Loucy (cell line): ENCODE results near the gene ZNF235.

Experiments
- CTCF ChIP-seq: fragments of 200-600 bp; sonication (generic); conservative IDR thresholded peaks from 2 replicates; pipeline ENCODE4 v1.5.1; 2014; ENCODE audit warnings: mild to moderate bottlenecking, antibody characterized with exemption, low read length
- EZH2phosphoT487 ChIP-seq: fragments of 200-600 bp; IDR thresholded peaks from 2 replicates; pipeline ENCODE4 v1.6.1; 2018; ENCODE audit warnings: antibody characterized with exemption, mild to moderate bottlenecking, moderate library complexity, borderline replicate concordance

DNA sequence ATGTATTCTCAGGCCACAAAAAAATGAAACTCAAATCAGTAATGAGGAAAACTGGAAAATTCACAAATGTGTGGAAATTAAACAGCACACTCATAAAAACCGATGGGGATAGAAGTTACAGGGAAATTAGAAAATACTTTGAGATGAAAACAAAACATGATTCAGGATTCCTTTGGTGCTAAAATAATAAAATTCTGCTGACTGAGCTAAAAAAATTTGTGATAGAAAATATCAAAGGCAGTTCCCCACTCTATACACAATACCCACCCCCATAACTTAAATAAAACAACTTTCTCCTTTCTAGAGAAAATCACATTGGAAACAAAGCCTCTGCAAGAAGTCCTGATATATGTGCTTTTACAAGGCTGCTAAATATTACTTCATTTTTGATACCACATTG lies 46.7 kb downstream of the ZNF235 start:
- no peak for TF ChIP-seq CTCF
- no peak for TF ChIP-seq EZH2phosphoT487
